H1 (cell line): ENCODE measurements around the gene SLC19A1.

Experiments used
- CBX8 ChIP-seq: fragments of 300-800, 300-1000 bp; sonication (generic); IDR thresholded peaks from 2 replicates; pipeline ENCODE4 v1.7.1; 2016; ENCODE audit warnings: low read depth, low read length, borderline replicate concordance
- MAFK ChIP-seq: IDR thresholded peaks from 2 replicates; pipeline ENCODE4 v1.6.1; 2012; ENCODE audit warnings: low read depth, mild to moderate bottlenecking, improper control_type of control experiment, low read length
- POLR2A ChIP-seq, 2 experiments: IDR thresholded peaks; 1 replicate in 1 of 2; 2 replicates in 1 of 2; pipeline ENCODE4 v1.6.1; 2011; ENCODE audit warnings: low read depth in 2 of 2, low read length in 2 of 2, mild to moderate bottlenecking in 2 of 2; ENCODE audit errors: control extremely low read depth in 1 of 2
- RFX5 ChIP-seq: IDR thresholded peaks from 2 replicates; pipeline ENCODE4 v1.6.1; 2011; ENCODE audit warnings: low read depth, low read length, improper control_type of control experiment, borderline replicate concordance
- TF ChIP-seq, protein P1 (sequence below): IDR thresholded peaks from 2 replicates; pipeline ENCODE4 v1.6.1; 2012; ENCODE audit warnings: low read length, inconsistent platforms
- TF ChIP-seq, protein P2 (sequence below): IDR thresholded peaks from 2 replicates; pipeline ENCODE4 v1.6.1; 2012; ENCODE audit warnings: inconsistent platforms
- TF ChIP-seq, protein P3 (sequence below), 3 experiments: IDR thresholded peaks; 1 replicate in 2 of 3; 2 replicates in 1 of 3; pipeline versions ENCODE4 v1.5.1 to v1.6.1; 2011; ENCODE audit warnings: low read length in 3 of 3, mild to moderate bottlenecking in 3 of 3, inconsistent platforms in 2 of 3, low read depth in 1 of 3, moderate library complexity in 1 of 3; ENCODE audit not compliant: insufficient read depth in 1 of 3; ENCODE audit errors: control extremely low read depth in 1 of 3

DNA sequence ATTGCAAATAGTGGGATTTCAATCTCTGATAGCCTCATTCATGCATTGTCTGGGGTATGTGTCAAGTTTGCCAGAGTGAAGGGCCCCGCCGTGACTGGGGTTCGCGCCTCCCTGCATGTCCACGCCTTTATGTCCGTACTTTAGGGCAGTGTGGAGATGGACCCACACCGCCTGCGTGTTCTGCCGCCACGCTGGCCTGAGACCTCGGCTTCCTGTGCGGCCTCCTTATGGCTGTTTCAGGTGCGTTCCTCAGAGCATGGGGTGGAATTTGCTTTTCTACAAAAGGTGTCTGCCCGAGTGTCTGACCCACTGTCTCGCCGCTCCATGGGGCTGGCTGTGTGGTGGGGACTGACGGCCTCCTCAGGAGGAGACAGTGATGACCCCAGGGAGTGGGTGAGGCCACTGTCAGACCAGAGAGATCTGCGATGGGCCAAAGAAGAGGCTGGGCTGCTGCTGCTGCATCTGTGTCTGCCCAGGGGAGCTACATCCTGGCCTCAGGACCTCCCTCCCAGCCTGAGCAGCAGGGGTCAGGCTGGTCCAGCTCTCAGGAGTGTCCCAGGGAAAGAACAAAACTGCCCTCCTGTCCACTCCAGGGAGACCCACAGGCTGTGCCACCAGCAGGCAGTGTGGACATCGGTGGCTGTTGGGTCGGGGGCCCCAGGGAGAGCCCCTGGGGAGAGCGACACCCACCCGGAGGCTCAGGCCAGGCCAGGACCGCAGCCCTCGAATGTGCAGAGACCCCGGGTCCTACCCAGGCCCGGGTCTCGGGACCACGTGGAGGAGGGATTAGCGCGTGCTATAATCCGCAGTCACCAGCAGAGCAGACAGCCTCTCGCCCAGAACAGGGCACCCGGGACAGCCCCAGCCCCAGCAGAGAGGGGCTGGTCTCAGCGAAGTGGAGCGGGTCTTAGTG lies 9.8 kb upstream of the SLC19A1 start:
- TF ChIP-seq, protein P1, sequence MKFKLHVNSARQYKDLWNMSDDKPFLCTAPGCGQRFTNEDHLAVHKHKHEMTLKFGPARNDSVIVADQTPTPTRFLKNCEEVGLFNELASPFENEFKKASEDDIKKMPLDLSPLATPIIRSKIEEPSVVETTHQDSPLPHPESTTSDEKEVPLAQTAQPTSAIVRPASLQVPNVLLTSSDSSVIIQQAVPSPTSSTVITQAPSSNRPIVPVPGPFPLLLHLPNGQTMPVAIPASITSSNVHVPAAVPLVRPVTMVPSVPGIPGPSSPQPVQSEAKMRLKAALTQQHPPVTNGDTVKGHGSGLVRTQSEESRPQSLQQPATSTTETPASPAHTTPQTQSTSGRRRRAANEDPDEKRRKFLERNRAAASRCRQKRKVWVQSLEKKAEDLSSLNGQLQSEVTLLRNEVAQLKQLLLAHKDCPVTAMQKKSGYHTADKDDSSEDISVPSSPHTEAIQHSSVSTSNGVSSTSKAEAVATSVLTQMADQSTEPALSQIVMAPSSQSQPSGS, result no peak
- TF ChIP-seq RFX5 (no peak), POLR2A (IDR thresholded peaks at IDR 0.05; ENCODE audit: control extremely low read depth in 1 of 2, low read depth in 2 of 2, low read length in 2 of 2) (no peak), MAFK (no peak), CBX8 (no peak)
- TF ChIP-seq, protein P2, sequence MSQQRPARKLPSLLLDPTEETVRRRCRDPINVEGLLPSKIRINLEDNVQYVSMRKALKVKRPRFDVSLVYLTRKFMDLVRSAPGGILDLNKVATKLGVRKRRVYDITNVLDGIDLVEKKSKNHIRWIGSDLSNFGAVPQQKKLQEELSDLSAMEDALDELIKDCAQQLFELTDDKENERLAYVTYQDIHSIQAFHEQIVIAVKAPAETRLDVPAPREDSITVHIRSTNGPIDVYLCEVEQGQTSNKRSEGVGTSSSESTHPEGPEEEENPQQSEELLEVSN, result no peak
- TF ChIP-seq, protein P3, sequence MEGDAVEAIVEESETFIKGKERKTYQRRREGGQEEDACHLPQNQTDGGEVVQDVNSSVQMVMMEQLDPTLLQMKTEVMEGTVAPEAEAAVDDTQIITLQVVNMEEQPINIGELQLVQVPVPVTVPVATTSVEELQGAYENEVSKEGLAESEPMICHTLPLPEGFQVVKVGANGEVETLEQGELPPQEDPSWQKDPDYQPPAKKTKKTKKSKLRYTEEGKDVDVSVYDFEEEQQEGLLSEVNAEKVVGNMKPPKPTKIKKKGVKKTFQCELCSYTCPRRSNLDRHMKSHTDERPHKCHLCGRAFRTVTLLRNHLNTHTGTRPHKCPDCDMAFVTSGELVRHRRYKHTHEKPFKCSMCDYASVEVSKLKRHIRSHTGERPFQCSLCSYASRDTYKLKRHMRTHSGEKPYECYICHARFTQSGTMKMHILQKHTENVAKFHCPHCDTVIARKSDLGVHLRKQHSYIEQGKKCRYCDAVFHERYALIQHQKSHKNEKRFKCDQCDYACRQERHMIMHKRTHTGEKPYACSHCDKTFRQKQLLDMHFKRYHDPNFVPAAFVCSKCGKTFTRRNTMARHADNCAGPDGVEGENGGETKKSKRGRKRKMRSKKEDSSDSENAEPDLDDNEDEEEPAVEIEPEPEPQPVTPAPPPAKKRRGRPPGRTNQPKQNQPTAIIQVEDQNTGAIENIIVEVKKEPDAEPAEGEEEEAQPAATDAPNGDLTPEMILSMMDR (IDR thresholded peaks at IDR 0.05; ENCODE audit: control extremely low read depth in 1 of 3, insufficient read depth in 1 of 3, low read depth in 1 of 3, low read length in 3 of 3), result no peak
